Measurements from ENCODE around the gene USP33.
"Not testable (repeated sequence)": the region's sequence is repeated elsewhere in the genome, so short reads cannot be mapped to it uniquely, and the experiment has no call there.

USP33 gene

GRCh38 chr1:77759071-77760028 is at the start of gene USP33:
Gene USP33, minus strand, starts transcription at chr1:77759852. Its CDS starts 18,155 bp downstream, at chr1:77741697.
- peak; percentile 55 to 83 for DNase-seq (ENCODE audit: extremely low read depth in 1 of 2, low read depth in 1 of 2)

- DNase-seq (ENCODE audit: extremely low read depth in 1 of 2, low read depth in 1 of 2), result no peak
These were observed 43.7 kb upstream of the USP33 start for GRCh38 chr1:77803371-77803770.

GRCh38 chr1:77802026-77802425 is 42.4 kb upstream of the USP33 start:
- no peak for DNase-seq (ENCODE audit: extremely low read depth in 1 of 2, low read depth in 1 of 2)

GRCh38 chr1:77797991-77798390 is 38.3 kb upstream of the USP33 start:
- no peak for DNase-seq (ENCODE audit: extremely low read depth in 1 of 2, low read depth in 1 of 2)

GRCh38 chr1:77796695-77797405 is 37.2 kb upstream of the USP33 start:
- DNase-seq (ENCODE audit: extremely low read depth in 1 of 2, low read depth in 1 of 2), result no peak

GRCh38 chr1:77794550-77794949 is 34.9 kb upstream of the USP33 start:
- no peak for DNase-seq (ENCODE audit: extremely low read depth in 1 of 2, low read depth in 1 of 2)

GRCh38 chr1:77786093-77786741 is 26.6 kb upstream of the USP33 start:
- not testable (repeated sequence) for DNase-seq (ENCODE audit: extremely low read depth in 1 of 2, low read depth in 1 of 2)

GRCh38 chr1:77783141-77783540 is 23.5 kb upstream of the USP33 start:
- no peak for DNase-seq (ENCODE audit: extremely low read depth in 1 of 2, low read depth in 1 of 2)

GRCh38 chr1:77781683-77782082 is 22.0 kb upstream of the USP33 start:
- no peak for DNase-seq (ENCODE audit: extremely low read depth in 1 of 2, low read depth in 1 of 2)

- peak; percentile 70 to 75 for DNase-seq (ENCODE audit: extremely low read depth in 1 of 2, low read depth in 1 of 2)
These were observed 20.1 kb upstream of the USP33 start, which contains the start of gene MIGA1 for GRCh38 chr1:77779529-77780281. Gene MIGA1, plus strand, starts transcription at chr1:77779649. Its CDS starts 3,604 bp downstream, at chr1:77783253.

- DNase-seq (ENCODE audit: extremely low read depth in 1 of 2, low read depth in 1 of 2), result no peak
These were observed 16.5 kb upstream of the USP33 start for GRCh38 chr1:77776007-77776700.

- DNase-seq (ENCODE audit: extremely low read depth in 1 of 2, low read depth in 1 of 2), result no peak
These were observed 8.4 kb upstream of the USP33 start for GRCh38 chr1:77768006-77768405.

GRCh38 chr1:77762072-77762476 is 2.4 kb upstream of the USP33 start:
- no peak for DNase-seq (ENCODE audit: extremely low read depth in 1 of 2, low read depth in 1 of 2)

- DNase-seq (ENCODE audit: extremely low read depth in 1 of 2, low read depth in 1 of 2), result no peak
These were observed 2.0 kb downstream of the USP33 start for GRCh38 chr1:77757603-77758002.

GRCh38 chr1:77757066-77757584 is 2.5 kb downstream of the USP33 start:
- no peak for DNase-seq (ENCODE audit: extremely low read depth in 1 of 2, low read depth in 1 of 2)

- DNase-seq (ENCODE audit: extremely low read depth in 1 of 2, low read depth in 1 of 2), result no peak
These were observed 3.4 kb downstream of the USP33 start for GRCh38 chr1:77756052-77756754.

GRCh38 chr1:77749489-77749888 is 10.2 kb downstream of the USP33 start:
- not testable (repeated sequence) for DNase-seq (ENCODE audit: extremely low read depth in 1 of 2, low read depth in 1 of 2)

GRCh38 chr1:77744576-77744975 is 15.1 kb downstream of the USP33 start:
- no peak for DNase-seq (ENCODE audit: extremely low read depth in 1 of 2, low read depth in 1 of 2)

GRCh38 chr1:77742011-77742555 is 17.6 kb downstream of the USP33 start:
- DNase-seq (ENCODE audit: extremely low read depth in 1 of 2, low read depth in 1 of 2), result no peak

Measured in activated CD8-positive, alpha-beta memory T cell treated with anti-CD3 and anti-CD28 coated beads for 1 hour (primary cell).